ENCODE results near the gene CDH13. TPM values are rescaled to one million over a fixed set of nuclear protein-coding genes. Genes with fewer than 3 reads are reported as not detected.
A peak's percentile ranks its signal among the peaks of the same experiment; 100 is the strongest.

Gene CDH13
- total and polyA plus RNA-seq, 9 of the 15 experiments (the other 6 are each of a cell fraction or from before 2014, with no cell fraction given) = 0.03 TPM; not detected in 8

DNA sequence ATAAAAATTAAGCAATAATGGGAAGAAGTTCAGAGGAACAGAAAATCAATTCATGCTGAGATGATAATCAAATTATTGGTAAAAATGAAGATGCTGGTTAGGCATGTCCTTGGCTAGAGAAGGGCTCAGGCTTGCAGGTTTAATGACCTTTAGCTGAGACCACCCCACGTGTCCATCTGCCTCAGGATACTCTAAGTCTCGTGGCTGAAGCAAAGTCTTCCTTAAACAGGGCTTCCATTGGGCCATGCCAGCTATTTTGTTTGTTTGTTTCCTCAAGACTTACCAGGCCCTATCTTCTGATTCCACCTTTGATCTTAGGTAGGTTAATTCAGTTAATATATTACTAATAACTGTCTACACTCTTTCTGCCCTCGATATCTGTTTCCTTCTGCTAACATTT is 366.0 kb downstream of the CDH13 start (continued):
- TF ChIP-seq, protein P1, sequence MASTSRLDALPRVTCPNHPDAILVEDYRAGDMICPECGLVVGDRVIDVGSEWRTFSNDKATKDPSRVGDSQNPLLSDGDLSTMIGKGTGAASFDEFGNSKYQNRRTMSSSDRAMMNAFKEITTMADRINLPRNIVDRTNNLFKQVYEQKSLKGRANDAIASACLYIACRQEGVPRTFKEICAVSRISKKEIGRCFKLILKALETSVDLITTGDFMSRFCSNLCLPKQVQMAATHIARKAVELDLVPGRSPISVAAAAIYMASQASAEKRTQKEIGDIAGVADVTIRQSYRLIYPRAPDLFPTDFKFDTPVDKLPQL (IDR thresholded peaks at IDR 0.05; ENCODE audit: extremely low read depth, insufficient read length) = no peak
- no peak for TF ChIP-seq FOS (IDR thresholded peaks at IDR 0.05; ENCODE audit: extremely low read depth, insufficient read length)

DNA sequence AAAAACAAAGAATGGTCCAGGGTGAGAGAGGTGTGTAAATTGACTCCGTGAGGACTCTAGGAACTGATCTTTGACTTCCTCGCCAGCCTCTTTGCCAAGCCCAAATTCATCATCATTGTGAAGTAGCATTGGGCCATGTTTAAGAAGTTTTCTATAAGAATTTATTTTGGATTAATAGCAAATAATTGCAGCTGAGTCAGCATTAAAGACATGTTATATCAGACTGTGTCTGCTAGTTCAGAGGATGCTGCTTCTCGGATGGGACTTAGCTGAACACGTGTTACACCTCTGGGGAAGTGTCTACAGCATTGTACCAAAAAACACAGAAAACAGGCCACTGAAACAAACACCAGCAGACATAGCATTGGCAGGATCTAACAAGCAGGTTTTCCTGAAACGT is 366.6 kb downstream of the CDH13 start:
- H3K4me2 ChIP-seq (ENCODE audit: insufficient read depth, low read length) = no peak overlapping the region
- DNase-seq (ENCODE audit: extremely low read depth in 1 of 4, low spot score in 3 of 4) (no peak), FAIRE-seq (no peak), ATAC-seq (no peak)
- POLR2A ChIA-PET = no interaction called here
- peaks cover 1% of the 10 kb centered on the region for H3K9me3 ChIP-seq (replicated peaks; ENCODE audit: control insufficient read depth, insufficient read depth, low read depth, low read length)
- H3K9me1 ChIP-seq (ENCODE audit: control insufficient read depth, insufficient read depth, low read length) = no peaks in the 10 kb centered on the region
- WGBS (ENCODE audit: insufficient coverage, low coverage, missing lambda C conversion rate) = 0% methylated on average over 5 of the region's 5 CpGs
- H3K27me3 ChIP-seq (ENCODE audit: control insufficient read depth in 2 of 2, insufficient read depth in 2 of 2, low read length in 2 of 2) = no peaks in the 10 kb centered on the region
- no peaks in the 10 kb centered on the region for H4K20me1 ChIP-seq (replicated peaks; ENCODE audit: control insufficient read depth, insufficient read depth, low read length)
- H3K4me1 ChIP-seq (replicated peaks in 1 of 2; ENCODE audit: control insufficient read depth in 2 of 2, insufficient read depth in 2 of 2, low read length in 2 of 2) = no peaks in the 10 kb centered on the region
- no TSS peak for BruUV-seq (replicated peaks)
- no peaks in the 10 kb centered on the region for H3K79me2 ChIP-seq (ENCODE audit: control insufficient read depth, insufficient read depth, low read length)
- H2AFZ ChIP-seq (ENCODE audit: low read depth, low read length) = no peak overlapping the region
- H3K27ac ChIP-seq (ENCODE audit: extremely low read depth, low read depth, low read length) = no peak overlapping the region
- no peak overlapping the region for H3K9ac ChIP-seq (ENCODE audit: insufficient read depth in 1 of 2, low read depth in 2 of 2, low read length in 2 of 2)
- intact Hi-C loops (cut with micrococcal nuclease) = no loop called here
- in situ Hi-C loops (cut with MboI) = no loop called here
- CTCF ChIA-PET (ENCODE audit: low intra/inter-chr PET ratio) = no interaction called here
- H3K4me3 ChIP-seq = no peak overlapping the region
- H3K36me3 ChIP-seq (ENCODE audit: control insufficient read depth, insufficient read depth, low read length) = no peaks in the 10 kb centered on the region
- TF ChIP-seq SIRT6 (IDR thresholded peaks at IDR 0.05; ENCODE audit: low read depth, low read length) = no peak
- TF ChIP-seq, protein P2, sequence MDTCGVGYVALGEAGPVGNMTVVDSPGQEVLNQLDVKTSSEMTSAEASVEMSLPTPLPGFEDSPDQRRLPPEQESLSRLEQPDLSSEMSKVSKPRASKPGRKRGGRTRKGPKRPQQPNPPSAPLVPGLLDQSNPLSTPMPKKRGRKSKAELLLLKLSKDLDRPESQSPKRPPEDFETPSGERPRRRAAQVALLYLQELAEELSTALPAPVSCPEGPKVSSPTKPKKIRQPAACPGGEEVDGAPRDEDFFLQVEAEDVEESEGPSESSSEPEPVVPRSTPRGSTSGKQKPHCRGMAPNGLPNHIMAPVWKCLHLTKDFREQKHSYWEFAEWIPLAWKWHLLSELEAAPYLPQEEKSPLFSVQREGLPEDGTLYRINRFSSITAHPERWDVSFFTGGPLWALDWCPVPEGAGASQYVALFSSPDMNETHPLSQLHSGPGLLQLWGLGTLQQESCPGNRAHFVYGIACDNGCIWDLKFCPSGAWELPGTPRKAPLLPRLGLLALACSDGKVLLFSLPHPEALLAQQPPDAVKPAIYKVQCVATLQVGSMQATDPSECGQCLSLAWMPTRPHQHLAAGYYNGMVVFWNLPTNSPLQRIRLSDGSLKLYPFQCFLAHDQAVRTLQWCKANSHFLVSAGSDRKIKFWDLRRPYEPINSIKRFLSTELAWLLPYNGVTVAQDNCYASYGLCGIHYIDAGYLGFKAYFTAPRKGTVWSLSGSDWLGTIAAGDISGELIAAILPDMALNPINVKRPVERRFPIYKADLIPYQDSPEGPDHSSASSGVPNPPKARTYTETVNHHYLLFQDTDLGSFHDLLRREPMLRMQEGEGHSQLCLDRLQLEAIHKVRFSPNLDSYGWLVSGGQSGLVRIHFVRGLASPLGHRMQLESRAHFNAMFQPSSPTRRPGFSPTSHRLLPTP (IDR thresholded peaks at IDR 0.05; ENCODE audit: borderline replicate concordance, extremely low read depth, insufficient read length) = no peak
- TF ChIP-seq RBFOX2 (IDR thresholded peaks at IDR 0.05; ENCODE audit: low read depth, low read length) = no peak
- TF ChIP-seq C11orf30 (IDR thresholded peaks at IDR 0.05; ENCODE audit: low read depth) = peak; percentile 64; the same call in 1 of the 2 replicates
- TF ChIP-seq ZBTB8A (IDR thresholded peaks at IDR 0.05; ENCODE audit: partially characterized antibody) = no peak
- no peak for TF ChIP-seq ZBTB1 (CRISPR knock-in tag; IDR thresholded peaks at IDR 0.05; ENCODE audit: borderline replicate concordance, low read depth)
- TF ChIP-seq MAFK (IDR thresholded peaks at IDR 0.05; ENCODE audit: low read length) = peak; percentile 92
- TF ChIP-seq TOE1 (IDR thresholded peaks at IDR 0.05; ENCODE audit: borderline replicate concordance) = no peak
- TF ChIP-seq TOE1 (CRISPR knock-in tag; IDR thresholded peaks at IDR 0.05; ENCODE audit: borderline replicate concordance, low read depth) = no peak
- peak; percentile 72; the same call in 1 of the 2 replicates for TF ChIP-seq MAFG (tag; conservative IDR thresholded peaks at IDR 0.05)
- TF ChIP-seq, protein P3, sequence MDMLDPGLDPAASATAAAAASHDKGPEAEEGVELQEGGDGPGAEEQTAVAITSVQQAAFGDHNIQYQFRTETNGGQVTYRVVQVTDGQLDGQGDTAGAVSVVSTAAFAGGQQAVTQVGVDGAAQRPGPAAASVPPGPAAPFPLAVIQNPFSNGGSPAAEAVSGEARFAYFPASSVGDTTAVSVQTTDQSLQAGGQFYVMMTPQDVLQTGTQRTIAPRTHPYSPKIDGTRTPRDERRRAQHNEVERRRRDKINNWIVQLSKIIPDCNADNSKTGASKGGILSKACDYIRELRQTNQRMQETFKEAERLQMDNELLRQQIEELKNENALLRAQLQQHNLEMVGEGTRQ (CRISPR knock-in tag; IDR thresholded peaks at IDR 0.05) = no peak
- no peak for TF ChIP-seq CREB1 (IDR thresholded peaks at IDR 0.05)
- no peak for TF ChIP-seq CREB1 (CRISPR knock-in tag; IDR thresholded peaks at IDR 0.05)

Data from K562 (cell line).